Prostate gland (tissue), 2 donors: ENCODE data around the gene S100A13. TPM values are rescaled to one million over a fixed set of nuclear protein-coding genes. Genes with fewer than 3 reads are reported as not detected.
"Not testable (repeated sequence)": the region's sequence is repeated elsewhere in the genome, so short reads cannot be mapped to it uniquely, and the experiment has no call there.

Source experiments
- DNase-seq: peaks from one replicate; pipeline ENCODE4 v3.0.0-alpha.2; 2019; ENCODE audit warnings: low spot score
- H3K27ac ChIP-seq, 2 donors: fragments of 200-600 bp; sonication (generic); 2 replicates each; pipeline ENCODE4 v1.5.1; 2017 to 2019
- H3K27me3 ChIP-seq: fragments of 200-600 bp; sonication (generic); replicated peaks from 2 replicates; pipeline ENCODE4 v1.5.1; 2019; ENCODE audit not compliant: insufficient read depth
- H3K36me3 ChIP-seq, 2 donors: fragments of 200-600 bp; sonication (generic); 1 replicate in 1 of 2; 2 replicates in 1 of 2; pipeline versions ENCODE4 v1.5.1 to v1.8.1; 2017 to 2019
- H3K4me1 ChIP-seq: fragments of 200-600 bp; sonication (generic); replicated peaks from 2 replicates; pipeline ENCODE4 v1.5.1; 2019
- H3K4me3 ChIP-seq, 2 donors: fragments of 200-600 bp; sonication (generic); 2 replicates each; pipeline ENCODE4 v1.5.1; 2017 to 2019
- H3K9me3 ChIP-seq: fragments of 200-600 bp; sonication (generic); 2 replicates; pipeline ENCODE4 v1.5.1; 2017
- POLR2A ChIP-seq: fragments of 450-650 bp; IDR thresholded peaks from one replicate; pipeline ENCODE4 v1.6.1; 2016; ENCODE audit warnings: antibody characterized with exemption, mild to moderate bottlenecking
- POLR2AphosphoS5 ChIP-seq: sonication (generic); formaldehyde crosslinking; IDR thresholded peaks from one replicate; pipeline ENCODE4 v1.6.1; 2017; ENCODE audit warnings: antibody characterized with exemption
- WGBS: methylation state at CpG from one replicate; pipeline ENCODE4 v1.1.5; 2018; 5-methylcytosine and 5-hydroxymethylcytosine counted together
- intact Hi-C: fragments of 100-400 bp; cut with DNase I; formaldehyde crosslinking; loops from one replicate; pipeline ENCODE4 v1.14.2; 2022
- total RNA-seq, 2 donors: library from RNA; depleted of rRNA; stranded (reverse); fragments of >200 nt; gene quantifications; one replicate each; pipeline ENCODE4 v1.1.0, GENCODE V29; 2016
- TF ChIP-seq, protein P1 (sequence below), 4 experiments: fragments of 200-600 bp in 2 of 4; fragments of 450-650 bp in 2 of 4; sonication (generic) in 2 of 4; IDR thresholded peaks; 1 replicate in 3 of 4; 2 replicates in 1 of 4; pipeline ENCODE4 v1.5.1; 2016 to 2019; ENCODE audit warnings: antibody characterized with exemption in 4 of 4, mild to moderate bottlenecking in 2 of 4, moderate library complexity in 2 of 4

S100A13 gene
- total RNA-seq, 2 donors from 2014 or later: 53.3 to 96.5 TPM

DNA sequence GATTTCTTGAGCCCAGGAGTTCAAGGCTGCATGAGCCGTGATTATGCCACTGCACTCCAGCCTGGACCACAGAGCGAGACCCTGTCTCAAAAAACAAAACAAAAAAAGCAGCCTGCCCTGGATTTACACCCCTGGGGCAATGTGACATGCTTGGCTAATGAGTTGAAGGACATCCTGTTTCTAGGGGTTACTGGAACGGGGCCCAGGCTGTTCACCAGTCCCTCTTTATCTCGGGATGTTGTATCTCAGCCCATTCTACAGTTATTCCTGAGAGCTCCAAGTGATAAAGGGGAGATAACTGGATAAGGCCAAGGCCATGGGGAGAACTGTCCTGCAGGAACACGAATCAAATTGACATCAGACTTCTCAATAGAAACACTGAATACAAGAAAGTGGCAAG lies 40.0 kb downstream of the S100A13 start:
- 65% methylated on average over 5 of the region's 5 CpGs for WGBS

DNA sequence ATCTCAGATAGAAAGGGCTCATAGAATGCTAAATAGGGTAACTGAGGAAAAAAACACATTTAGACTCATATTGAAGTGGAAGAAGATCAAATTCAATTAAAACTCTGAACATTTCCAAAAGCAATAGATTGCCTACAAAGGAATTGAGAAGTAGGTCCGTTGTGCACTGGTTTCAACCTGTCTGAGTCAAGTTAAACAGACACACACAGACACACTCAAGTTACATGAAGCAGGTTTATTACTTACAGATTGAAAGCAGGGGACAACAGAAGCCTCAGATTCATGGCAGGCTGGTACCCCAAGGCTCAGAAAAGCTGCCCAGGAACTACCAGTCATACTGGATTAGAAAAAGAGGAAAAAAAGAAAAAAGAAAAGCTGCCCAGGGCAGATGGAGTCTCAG lies 41.0 kb downstream of the S100A13 start:
- WGBS: 9% methylated on average over 1 of the region's 1 CpG
- Histone ChIP-seq H3K4me3 (no peak overlapping the region), H3K27ac (no peak overlapping the region), H3K36me3 (no peaks in the 10 kb centered on the region), H3K9me3 (no peaks in the 10 kb centered on the region), H3K27me3 (no peaks in the 10 kb centered on the region), H3K4me1 (no peaks in the 10 kb centered on the region)
- no peak for DNase-seq
- intact Hi-C loops: no loop called here
- TF ChIP-seq POLR2AphosphoS5: no peak
- TF ChIP-seq, protein P1, sequence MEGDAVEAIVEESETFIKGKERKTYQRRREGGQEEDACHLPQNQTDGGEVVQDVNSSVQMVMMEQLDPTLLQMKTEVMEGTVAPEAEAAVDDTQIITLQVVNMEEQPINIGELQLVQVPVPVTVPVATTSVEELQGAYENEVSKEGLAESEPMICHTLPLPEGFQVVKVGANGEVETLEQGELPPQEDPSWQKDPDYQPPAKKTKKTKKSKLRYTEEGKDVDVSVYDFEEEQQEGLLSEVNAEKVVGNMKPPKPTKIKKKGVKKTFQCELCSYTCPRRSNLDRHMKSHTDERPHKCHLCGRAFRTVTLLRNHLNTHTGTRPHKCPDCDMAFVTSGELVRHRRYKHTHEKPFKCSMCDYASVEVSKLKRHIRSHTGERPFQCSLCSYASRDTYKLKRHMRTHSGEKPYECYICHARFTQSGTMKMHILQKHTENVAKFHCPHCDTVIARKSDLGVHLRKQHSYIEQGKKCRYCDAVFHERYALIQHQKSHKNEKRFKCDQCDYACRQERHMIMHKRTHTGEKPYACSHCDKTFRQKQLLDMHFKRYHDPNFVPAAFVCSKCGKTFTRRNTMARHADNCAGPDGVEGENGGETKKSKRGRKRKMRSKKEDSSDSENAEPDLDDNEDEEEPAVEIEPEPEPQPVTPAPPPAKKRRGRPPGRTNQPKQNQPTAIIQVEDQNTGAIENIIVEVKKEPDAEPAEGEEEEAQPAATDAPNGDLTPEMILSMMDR (IDR thresholded peaks at IDR 0.05): no peak
- TF ChIP-seq POLR2A: no peak

More for the DNA sequence above, 40.0 kb downstream of the S100A13 start:
- no peaks in the 10 kb centered on the region for H3K27me3 ChIP-seq
- no peak overlapping the region for H3K27ac ChIP-seq
- no peaks in the 10 kb centered on the region for H3K36me3 ChIP-seq
- intact Hi-C loops: no loop called here
- no peaks in the 10 kb centered on the region for H3K4me1 ChIP-seq
- TF ChIP-seq POLR2A (no peak), POLR2AphosphoS5 (no peak)
- TF ChIP-seq, protein P1 (IDR thresholded peaks at IDR 0.05): no peak
- DNase-seq: no peak
- H3K9me3 ChIP-seq: no peaks in the 10 kb centered on the region
- no peak overlapping the region for H3K4me3 ChIP-seq

DNA sequence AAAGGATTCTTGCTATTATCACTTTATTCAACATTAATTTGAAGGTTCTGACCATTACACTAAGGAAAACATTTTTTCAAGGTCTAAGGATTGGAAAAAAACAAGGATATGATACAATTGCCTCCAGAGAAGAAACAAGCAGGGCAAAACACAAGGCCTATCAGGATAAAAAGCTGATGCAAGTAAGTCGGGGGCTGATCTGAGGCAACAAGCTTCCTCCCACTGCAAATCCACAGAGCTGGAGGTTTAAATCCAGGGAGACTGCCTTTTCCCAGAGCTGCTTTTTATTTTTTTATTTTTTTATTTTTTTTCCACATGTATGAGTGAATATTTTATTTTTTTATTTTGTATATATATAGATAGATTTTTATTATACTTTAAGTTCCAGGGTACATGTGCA lies 42.3 kb downstream of the S100A13 start:
- no peaks in the 10 kb centered on the region for H3K27me3 ChIP-seq
- no peak for DNase-seq
- intact Hi-C loops: no loop called here
- H3K27ac ChIP-seq: no peak overlapping the region
- no peaks in the 10 kb centered on the region for H3K4me1 ChIP-seq
- no peaks in the 10 kb centered on the region for H3K36me3 ChIP-seq
- WGBS: 98% methylated on average over 1 of the region's 1 CpG
- TF ChIP-seq POLR2A: no peak
- TF ChIP-seq POLR2AphosphoS5: no peak
- TF ChIP-seq, protein P1 (IDR thresholded peaks at IDR 0.05): no peak
- no peak overlapping the region for H3K4me3 ChIP-seq
- H3K9me3 ChIP-seq: no peaks in the 10 kb centered on the region

DNA sequence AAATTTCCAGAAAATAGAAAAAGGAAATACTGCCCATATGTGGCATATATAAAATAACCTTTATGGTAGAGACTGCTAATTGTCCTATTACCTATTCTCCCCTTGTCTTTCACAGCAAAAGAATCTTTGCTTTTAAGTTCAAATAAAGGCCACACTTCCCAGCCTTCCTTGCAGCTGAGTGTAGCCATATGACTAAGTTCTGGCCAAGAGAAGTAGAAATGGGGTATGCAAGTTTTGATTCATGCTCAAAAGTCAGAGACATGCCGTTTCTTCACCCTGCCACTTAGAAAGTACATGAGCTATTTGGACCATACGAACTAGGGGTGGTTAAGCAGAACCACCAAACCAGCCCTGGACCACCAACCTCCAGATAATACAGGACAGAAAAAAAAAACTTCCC lies 43.3 kb downstream of the S100A13 start:
- whole genome bisulfite sequencing: 80% methylated on average over 2 of the region's 2 CpGs
- no peaks in the 10 kb centered on the region for H3K27me3 ChIP-seq
- H3K36me3 ChIP-seq: no peaks in the 10 kb centered on the region
- no peak for DNase-seq
- H3K4me1 ChIP-seq: no peaks in the 10 kb centered on the region
- TF ChIP-seq POLR2A (no peak), POLR2AphosphoS5 (no peak)
- TF ChIP-seq, protein P1 (IDR thresholded peaks at IDR 0.05): no peak
- no peak overlapping the region for H3K4me3 ChIP-seq
- no peaks in the 10 kb centered on the region for H3K9me3 ChIP-seq
- H3K27ac ChIP-seq: no peak overlapping the region
- intact Hi-C loops: no loop called here

DNA sequence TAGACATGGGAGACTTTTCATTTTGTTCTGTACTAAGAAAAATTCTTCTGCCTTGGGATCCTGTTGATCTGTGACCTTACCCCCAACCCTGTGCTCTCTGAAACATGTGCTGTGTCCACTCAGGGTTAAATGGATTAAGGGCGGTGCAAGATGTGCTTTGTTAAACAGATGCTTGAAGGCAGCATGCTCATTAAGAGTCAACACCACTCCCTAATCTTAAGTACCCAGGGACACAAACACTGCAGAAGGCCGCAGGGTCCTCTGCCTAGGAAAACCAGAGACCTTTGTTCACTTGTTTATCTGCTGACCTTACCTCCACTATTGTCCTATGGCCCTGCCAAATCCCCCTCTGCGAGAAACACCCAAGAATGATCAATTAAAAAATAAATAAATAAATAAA lies 43.8 kb downstream of the S100A13 start:
- H3K27ac ChIP-seq, H3K4me3 ChIP-seq, H3K27me3 ChIP-seq, H3K36me3 ChIP-seq, DNase-seq, H3K4me1 ChIP-seq, H3K9me3 ChIP-seq, intact Hi-C loops: not testable (repeated sequence)
- WGBS: 92% methylated on average over 3 of the region's 3 CpGs

DNA sequence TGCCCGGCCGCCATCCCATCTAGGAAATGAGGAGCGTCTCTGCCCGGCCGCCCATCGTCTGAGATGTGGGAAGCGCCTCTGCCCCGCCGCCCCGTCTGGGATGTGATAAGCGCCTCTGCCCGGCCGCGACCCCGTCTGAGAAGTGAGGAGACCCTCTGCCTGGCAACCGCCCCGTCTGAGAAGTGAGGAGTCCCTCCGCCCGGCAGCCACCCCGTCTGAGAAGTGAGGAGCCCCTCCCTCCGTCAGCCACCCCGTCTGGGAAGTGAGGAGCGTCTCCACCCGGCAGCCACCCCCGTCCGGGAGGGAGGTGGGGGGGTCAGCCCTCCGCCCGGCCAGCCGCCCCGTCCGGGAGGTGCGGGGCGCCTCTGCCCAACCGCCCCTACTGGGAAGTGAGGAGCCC lies 44.5 kb downstream of the S100A13 start:
- H3K27me3 ChIP-seq, H3K27ac ChIP-seq, H3K36me3 ChIP-seq, DNase-seq, H3K4me1 ChIP-seq, H3K4me3 ChIP-seq, H3K9me3 ChIP-seq, intact Hi-C loops: not testable (repeated sequence)
- 94% methylated on average over 24 of the region's 34 CpGs for WGBS
